Left lung (tissue), 10 donors: ENCODE data around the gene SH3YL1. TPM values are rescaled to one million over a fixed set of nuclear protein-coding genes. Genes with fewer than 3 reads are reported as not detected.

Source experiments
- ATAC-seq: fragments of 200-7000 bp; cut with Tn5 transposase; one replicate; pipeline ENCODE4 v1.9.1; 2020; ENCODE audit warnings: moderate library complexity
- DNase-seq, 4 donors: peaks; one replicate each; pipeline ENCODE4 v3.0.0-alpha.2; 2013 to 2020
- H3K27ac ChIP-seq, 2 donors: fragments of 200-600 bp; sonication (generic) in 1 of 2; one replicate each; pipeline versions ENCODE4 v1.5.0 to v1.8.0; 2020 to 2021
- H3K27me3 ChIP-seq, 2 donors: fragments of 200-600 bp; sonication (generic) in 1 of 2; one replicate each; pipeline versions ENCODE4 v1.5.0 to v1.8.0; 2020 to 2021
- H3K36me3 ChIP-seq, 2 donors: fragments of 200-600 bp; sonication (generic) in 1 of 2; one replicate each; pipeline versions ENCODE4 v1.5.0 to v1.8.0; 2020 to 2021
- H3K4me1 ChIP-seq, 2 donors: fragments of 200-600 bp; one replicate each; pipeline ENCODE4 v1.8.0; 2021
- H3K4me3 ChIP-seq, 2 donors: fragments of 200-600 bp; sonication (generic) in 1 of 2; one replicate each; pipeline versions ENCODE4 v1.5.0 to v1.8.0; 2020 to 2021; ENCODE audit warnings: mild to moderate bottlenecking in 1 of 2
- H3K9me3 ChIP-seq, 2 donors: fragments of 200-600 bp; sonication (generic) in 1 of 2; one replicate each; pipeline versions ENCODE4 v1.5.0 to v1.8.0; 2020 to 2021
- intact Hi-C, 2 donors: fragments of 100-400 bp; cut with DNase I; formaldehyde crosslinking; loops; one replicate each; pipeline versions ENCODE4 v1.11.2 to v1.14.2; 2022
- polyA plus RNA-seq, 6 donors: library from polyadenylated mRNA; unstranded; fragments of 120-200 nt; gene quantifications; one replicate each; pipeline ENCODE4 v1.2.1, GENCODE V29; 2013; ENCODE audit not compliant: insufficient read length in 6 of 6
- total RNA-seq, 2 donors: library from RNA; stranded (reverse); fragmentation: NEBNext Ultra II Directional; extraction: Animal tissue kit (Norgen Biotek cat#: 25700); gene quantifications; one replicate each; pipeline ENCODE4 v1.2.1, GENCODE V29; 2021
- TF ChIP-seq, protein P1 (sequence below), 2 donors: fragments of 200-600 bp; sonication (generic) in 1 of 2; IDR thresholded peaks; one replicate each; pipeline versions ENCODE4 v1.5.0 to v1.8.0; 2021; ENCODE audit warnings: antibody characterized with exemption in 2 of 2
- donor health status: DM: no; HTN: yes; CAD: no.
- donor health status: DM: no; HTN: no; CAD: no.

Gene SH3YL1
- total and polyA plus RNA-seq, 8 donors: 49.1 to 157 (median 112) TPM

DNA sequence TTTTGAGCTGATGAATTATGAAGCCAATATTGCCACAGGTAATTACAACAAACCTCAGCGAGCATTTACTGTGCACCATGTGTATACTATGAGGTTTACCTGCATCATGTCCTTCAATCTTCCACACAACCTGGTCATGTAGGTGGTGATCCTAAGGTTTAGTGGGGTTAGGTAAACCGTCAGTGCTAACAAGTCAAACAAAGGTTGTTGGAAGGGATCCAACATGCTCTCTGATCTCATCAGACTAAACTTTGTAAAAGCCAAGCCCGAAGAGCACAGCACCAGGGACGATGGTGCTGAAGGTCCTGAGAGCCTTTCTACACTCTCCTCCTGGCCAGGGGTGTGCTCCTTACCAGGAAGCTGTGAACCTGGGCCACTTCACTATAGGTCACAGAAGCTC, 29.4 kb downstream of the SH3YL1 start:
- intact Hi-C loops: no loop called here
- ATAC-seq (no peak), DNase-seq (no peak)
- no peaks in the 10 kb centered on the region for H3K9me3 ChIP-seq
- H3K27ac ChIP-seq: no peak overlapping the region
- TF ChIP-seq, protein P1, sequence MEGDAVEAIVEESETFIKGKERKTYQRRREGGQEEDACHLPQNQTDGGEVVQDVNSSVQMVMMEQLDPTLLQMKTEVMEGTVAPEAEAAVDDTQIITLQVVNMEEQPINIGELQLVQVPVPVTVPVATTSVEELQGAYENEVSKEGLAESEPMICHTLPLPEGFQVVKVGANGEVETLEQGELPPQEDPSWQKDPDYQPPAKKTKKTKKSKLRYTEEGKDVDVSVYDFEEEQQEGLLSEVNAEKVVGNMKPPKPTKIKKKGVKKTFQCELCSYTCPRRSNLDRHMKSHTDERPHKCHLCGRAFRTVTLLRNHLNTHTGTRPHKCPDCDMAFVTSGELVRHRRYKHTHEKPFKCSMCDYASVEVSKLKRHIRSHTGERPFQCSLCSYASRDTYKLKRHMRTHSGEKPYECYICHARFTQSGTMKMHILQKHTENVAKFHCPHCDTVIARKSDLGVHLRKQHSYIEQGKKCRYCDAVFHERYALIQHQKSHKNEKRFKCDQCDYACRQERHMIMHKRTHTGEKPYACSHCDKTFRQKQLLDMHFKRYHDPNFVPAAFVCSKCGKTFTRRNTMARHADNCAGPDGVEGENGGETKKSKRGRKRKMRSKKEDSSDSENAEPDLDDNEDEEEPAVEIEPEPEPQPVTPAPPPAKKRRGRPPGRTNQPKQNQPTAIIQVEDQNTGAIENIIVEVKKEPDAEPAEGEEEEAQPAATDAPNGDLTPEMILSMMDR (IDR thresholded peaks at IDR 0.05): no peak
- H3K36me3 ChIP-seq: peaks cover 0 to 26% of the 10 kb centered on the region in 2 donors
- no peaks in the 10 kb centered on the region for H3K27me3 ChIP-seq
- no peak overlapping the region for H3K4me3 ChIP-seq
- no peaks in the 10 kb centered on the region for H3K4me1 ChIP-seq

GRCh38 chr2:233030-233429, 30.8 kb downstream of the SH3YL1 start:
- TF ChIP-seq, protein P1 (IDR thresholded peaks at IDR 0.05): no peak
- Histone ChIP-seq H3K27me3 (no peaks in the 10 kb centered on the region), H3K9me3 (no peaks in the 10 kb centered on the region), H3K4me3 (no peak overlapping the region), H3K36me3 (peaks cover 0 to 27% of the 10 kb centered on the region in 2 donors), H3K4me1 (no peaks in the 10 kb centered on the region), H3K27ac (no peak overlapping the region)
- no peak for DNase-seq
- intact Hi-C loops: no loop called here
- ATAC-seq: no peak

GRCh38 chr2:231521-232185, 32.2 kb downstream of the SH3YL1 start:
- intact Hi-C loops: no loop called here
- ATAC-seq: no peak
- no peak for DNase-seq

GRCh38 chr2:228518-229278, 35.1 kb downstream of the SH3YL1 start:
- intact Hi-C loops: no loop called here
- H3K36me3 ChIP-seq: peaks cover 0 to 51% of the 10 kb centered on the region in 2 donors
- no peak overlapping the region for H3K27ac ChIP-seq
- ATAC-seq: no peak
- TF ChIP-seq, protein P1 (IDR thresholded peaks at IDR 0.05): no peak
- DNase-seq: no peak
- H3K4me3 ChIP-seq: no peak overlapping the region
- no peaks in the 10 kb centered on the region for H3K4me1 ChIP-seq
- no peaks in the 10 kb centered on the region for H3K27me3 ChIP-seq
- H3K9me3 ChIP-seq: no peaks in the 10 kb centered on the region

More at GRCh38 chr2:231521-232185, 32.2 kb downstream of the SH3YL1 start:
- TF ChIP-seq, protein P1 (IDR thresholded peaks at IDR 0.05): no peak
- no peaks in the 10 kb centered on the region for H3K27me3 ChIP-seq
- H3K36me3 ChIP-seq: peaks cover 0 to 32% of the 10 kb centered on the region in 2 donors
- H3K4me3 ChIP-seq: no peak overlapping the region
- no peak overlapping the region for H3K27ac ChIP-seq
- no peaks in the 10 kb centered on the region for H3K9me3 ChIP-seq
- H3K4me1 ChIP-seq: no peaks in the 10 kb centered on the region

DNA sequence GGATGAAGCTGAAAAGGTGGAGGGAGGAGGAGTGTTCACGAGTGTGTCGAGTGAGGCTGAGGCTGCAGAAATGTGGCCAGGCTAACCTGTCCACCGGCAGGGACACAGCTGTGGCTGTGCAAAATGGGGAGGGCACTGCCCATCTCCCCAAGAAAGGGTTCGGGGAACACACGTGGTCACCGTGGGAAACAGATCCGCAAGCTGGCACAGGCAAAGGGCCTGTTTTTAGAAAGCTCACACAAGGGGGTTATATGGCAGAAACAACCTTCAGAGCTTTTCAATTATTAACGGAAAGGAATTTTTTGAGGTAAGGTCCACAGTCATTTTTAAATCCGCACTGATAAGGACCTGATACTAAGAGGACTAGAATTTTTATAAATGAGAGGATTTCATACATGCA, 35.7 kb downstream of the SH3YL1 start:
- peaks cover 0 to 51% of the 10 kb centered on the region in 2 donors for H3K36me3 ChIP-seq
- H3K27me3 ChIP-seq: no peaks in the 10 kb centered on the region
- no peak overlapping the region for H3K27ac ChIP-seq
- no peak overlapping the region for H3K4me3 ChIP-seq
- DNase-seq (no peak), ATAC-seq (no peak)
- no peaks in the 10 kb centered on the region for H3K9me3 ChIP-seq
- H3K4me1 ChIP-seq: no peaks in the 10 kb centered on the region
- TF ChIP-seq, protein P1 (IDR thresholded peaks at IDR 0.05): no peak
- intact Hi-C loops: no loop called here
